Choroid plexus epithelial cell (primary cell): Measurements from ENCODE around the gene TMEM51.
"Not testable (repeated sequence)": the region's sequence is repeated elsewhere in the genome, so short reads cannot be mapped to it uniquely, and the experiment has no call there.

Experiments used
- DNase-seq: peaks from one replicate; pipeline ENCODE4 v3.0.0-alpha.2; 2010; ENCODE audit warnings: low read depth
- H3K4me3 ChIP-seq: 2 replicates; pipeline ENCODE4 v1.5.1; 2011; ENCODE audit warnings: low read depth, mild to moderate bottlenecking, control low read depth, low read length, moderate library complexity
- CTCF ChIP-seq: conservative IDR thresholded peaks from 2 replicates; pipeline ENCODE4 v1.5.1; 2011; ENCODE audit warnings: low read depth, mild to moderate bottlenecking, control low read depth, inconsistent platforms, low read length, moderate library complexity

TMEM51 gene

GRCh38 chr1:15132965-15133364 is 20.6 kb upstream of the TMEM51 start:
- no peak for TF ChIP-seq CTCF

GRCh38 chr1:15134285-15134684 is 19.3 kb upstream of the TMEM51 start:
- no peak overlapping the region for H3K4me3 ChIP-seq
- DNase-seq: no peak
- no peak for TF ChIP-seq CTCF

More at GRCh38 chr1:15132965-15133364, 20.6 kb upstream of the TMEM51 start:
- no peak overlapping the region for H3K4me3 ChIP-seq
- DNase-seq: no peak

GRCh38 chr1:15135604-15136003 is 17.9 kb upstream of the TMEM51 start:
- not testable (repeated sequence) for DNase-seq

GRCh38 chr1:15137809-15138208 is 15.7 kb upstream of the TMEM51 start:
- no peak overlapping the region for H3K4me3 ChIP-seq
- no peak for TF ChIP-seq CTCF
- no peak for DNase-seq

More at GRCh38 chr1:15135604-15136003, 17.9 kb upstream of the TMEM51 start:
- not testable (repeated sequence) for H3K4me3 ChIP-seq

GRCh38 chr1:15139654-15140350 is 13.7 kb upstream of the TMEM51 start:
- no peak for TF ChIP-seq CTCF
- no peak for DNase-seq

GRCh38 chr1:15141935-15142539 is 11.5 kb upstream of the TMEM51 start:
- TF ChIP-seq CTCF: no peak
- DNase-seq: peak; percentile 24
- no peak overlapping the region for H3K4me3 ChIP-seq

More at GRCh38 chr1:15139654-15140350, 13.7 kb upstream of the TMEM51 start:
- H3K4me3 ChIP-seq: no peak overlapping the region

- no peak for DNase-seq
- H3K4me3 ChIP-seq: no peak overlapping the region
- no peak for TF ChIP-seq CTCF
These were observed 8.2 kb upstream of the TMEM51 start for GRCh38 chr1:15145327-15145726.
